HG02840 (cell line): ENCODE measurements around the gene SMAD1.
A peak's percentile ranks its signal among the peaks of the same experiment; 100 is the strongest.

Experiments used
- ATAC-seq: cut with Tn5 transposase; IDR thresholded peaks from one replicate; pipeline ENCODE4 v1.9.1; 2021; ENCODE audit warnings: mild to moderate bottlenecking, moderate library complexity, moderate number of reproducible peaks; ENCODE audit not compliant: unreplicated experiment, low FRiP score

SMAD1 gene

DNA sequence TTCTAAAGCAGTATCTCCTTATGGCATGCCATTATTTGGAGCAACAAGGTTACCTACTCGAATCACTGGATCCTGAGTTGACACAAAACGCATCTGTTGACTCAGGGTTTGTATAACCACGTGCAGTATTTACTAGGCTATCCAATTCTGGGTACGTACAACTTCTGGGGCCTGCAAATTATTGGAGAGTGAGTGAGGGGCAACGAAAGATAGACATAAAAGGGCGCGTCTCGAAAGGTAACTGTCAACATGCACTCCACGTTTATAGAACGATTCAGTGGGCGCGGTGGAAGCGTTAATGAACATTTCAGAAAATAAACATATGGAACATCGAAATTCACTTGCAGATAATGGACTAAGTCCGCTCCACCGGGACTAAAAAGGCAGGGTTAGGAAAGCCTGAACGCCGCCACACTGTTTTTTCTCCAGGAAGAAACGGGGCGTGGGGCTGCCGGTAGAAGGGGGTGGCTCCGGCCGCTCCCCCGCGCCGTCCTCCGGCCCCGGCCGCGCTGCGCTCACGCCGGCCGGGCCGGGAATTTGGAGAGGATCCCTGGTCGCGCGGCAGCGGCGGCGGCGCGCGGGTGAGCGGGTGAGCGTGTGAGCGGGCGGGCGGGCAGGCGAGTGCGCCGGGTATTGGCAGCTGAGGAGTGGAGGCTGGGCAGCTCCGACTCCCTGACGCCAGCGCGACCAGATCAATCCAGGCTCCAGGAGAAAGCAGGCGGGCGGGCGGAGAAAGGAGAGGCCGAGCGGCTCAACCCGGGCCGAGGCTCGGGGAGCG is at the start of gene SMAD1:
Gene SMAD1, plus strand, starts transcription at position 690 of the 778 bp plus-strand sequence. CDS start 32,761 bp downstream, outside the sequence.
- ATAC-seq = peak; percentile 41

DNA sequence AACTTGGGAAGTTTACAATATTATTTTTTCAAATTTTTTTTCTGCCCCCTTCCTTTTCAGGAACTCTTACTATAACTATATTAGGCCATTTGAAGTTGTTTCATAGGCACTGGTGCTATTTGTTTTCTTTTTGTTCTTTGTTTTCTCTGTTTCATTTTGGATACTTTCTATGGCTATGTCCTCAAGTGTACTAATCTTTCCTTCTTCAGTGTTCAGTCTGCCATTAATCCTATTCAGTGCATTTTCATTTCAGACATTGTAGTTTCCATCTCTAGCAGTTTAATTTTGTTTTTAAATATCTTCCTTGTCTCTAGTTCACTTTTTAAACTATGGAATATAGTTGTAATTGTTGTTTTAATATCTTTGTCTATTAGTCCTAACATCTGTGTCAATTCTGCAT is 48.0 kb upstream of the SMAD1 start:
- ATAC-seq = no peak

DNA sequence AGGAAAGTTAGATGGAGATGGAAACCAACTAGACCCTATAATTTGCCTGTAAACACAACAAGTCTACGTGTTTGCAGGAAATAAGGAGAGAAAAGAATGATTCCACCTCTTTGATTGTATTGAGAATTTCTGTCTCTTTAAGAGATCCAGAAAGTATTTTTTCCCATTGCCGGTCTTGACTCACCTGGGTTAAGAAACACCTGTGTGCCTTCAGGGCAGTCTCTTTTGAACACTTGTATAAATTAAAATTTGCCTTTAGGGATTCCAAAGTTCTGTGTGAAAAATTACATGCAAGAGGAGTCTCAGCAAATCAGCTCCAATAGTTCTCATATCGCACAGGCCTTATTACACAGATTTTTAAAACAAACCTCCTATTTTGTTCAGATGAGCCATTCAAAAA is 46.0 kb upstream of the SMAD1 start:
- ATAC-seq = no peak

DNA sequence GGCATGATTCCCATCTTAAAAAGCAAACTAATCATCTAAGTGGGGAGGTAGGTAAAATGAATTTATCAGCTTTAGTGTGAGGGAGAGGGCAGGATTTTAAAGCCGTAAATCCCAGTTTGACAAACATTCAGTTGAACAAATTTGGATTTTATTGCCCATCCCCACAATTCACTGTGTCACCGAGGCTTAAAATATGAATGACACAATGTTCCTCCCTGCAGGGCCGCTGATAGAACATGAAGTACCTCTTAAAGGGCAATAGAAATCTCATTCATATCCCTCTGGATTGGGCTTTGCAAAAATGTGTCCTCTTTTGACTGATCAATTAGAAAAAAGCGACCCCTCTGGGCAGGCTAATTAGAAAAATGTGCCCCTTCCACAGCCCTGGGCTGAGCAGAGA is 45.5 kb upstream of the SMAD1 start:
- no peak for ATAC-seq

DNA sequence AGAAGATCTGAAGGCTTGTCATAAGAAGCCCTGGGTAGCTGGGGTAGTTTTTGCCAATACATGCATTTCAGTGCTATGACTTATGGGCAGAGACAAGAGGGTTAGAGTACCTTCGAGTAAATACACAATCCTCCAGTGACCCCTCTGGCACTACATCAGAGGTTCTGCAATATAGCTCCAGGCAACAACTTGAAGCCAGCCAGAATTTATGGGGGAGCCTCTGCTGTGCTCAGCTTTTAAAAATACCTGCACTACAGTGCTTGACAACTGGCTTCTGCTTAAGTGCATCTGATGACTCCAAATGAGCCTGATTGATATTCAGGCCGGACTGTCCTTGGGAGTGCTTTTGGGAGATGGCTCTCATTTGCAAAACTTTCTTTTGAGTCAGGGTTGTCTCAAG is 44.9 kb upstream of the SMAD1 start:
- ATAC-seq = no peak

DNA sequence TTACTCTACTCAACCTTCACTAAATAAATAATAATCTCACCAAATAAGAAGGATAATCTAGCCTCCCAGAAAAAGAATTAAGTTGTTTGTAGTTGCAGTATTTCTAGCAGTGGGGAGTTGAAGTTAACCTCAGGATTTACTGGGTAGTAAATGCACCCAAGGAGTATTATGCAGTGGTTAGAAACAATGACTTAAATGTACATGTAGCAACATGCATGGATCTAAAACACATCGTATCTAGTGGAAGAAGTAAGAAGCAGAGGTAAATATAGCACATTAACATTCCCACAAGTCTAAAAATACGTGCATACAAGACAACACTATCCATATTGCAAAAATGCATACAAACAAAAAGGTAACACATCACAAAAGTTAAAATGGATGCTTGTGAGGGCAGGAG is 44.2 kb upstream of the SMAD1 start:
- ATAC-seq = no peak

DNA sequence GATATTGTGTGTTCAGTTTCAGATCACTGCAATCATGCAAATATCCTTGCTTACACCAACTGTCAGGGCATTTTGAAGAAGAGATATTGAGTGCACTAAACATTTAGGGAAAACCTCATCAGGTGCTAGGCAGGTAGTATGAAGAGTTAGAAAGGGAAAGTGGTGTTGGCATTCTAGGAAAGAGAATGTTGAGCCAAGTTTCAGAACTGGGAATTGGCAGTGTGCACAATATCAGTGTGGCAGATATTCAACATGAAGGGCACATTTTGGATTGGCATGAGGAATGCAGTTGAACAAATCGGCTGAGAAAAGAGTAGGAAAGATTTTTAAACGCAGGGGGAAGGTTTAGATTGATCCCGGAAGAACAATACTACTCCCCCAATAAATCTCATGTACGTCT is 43.4 kb upstream of the SMAD1 start:
- ATAC-seq = no peak

DNA sequence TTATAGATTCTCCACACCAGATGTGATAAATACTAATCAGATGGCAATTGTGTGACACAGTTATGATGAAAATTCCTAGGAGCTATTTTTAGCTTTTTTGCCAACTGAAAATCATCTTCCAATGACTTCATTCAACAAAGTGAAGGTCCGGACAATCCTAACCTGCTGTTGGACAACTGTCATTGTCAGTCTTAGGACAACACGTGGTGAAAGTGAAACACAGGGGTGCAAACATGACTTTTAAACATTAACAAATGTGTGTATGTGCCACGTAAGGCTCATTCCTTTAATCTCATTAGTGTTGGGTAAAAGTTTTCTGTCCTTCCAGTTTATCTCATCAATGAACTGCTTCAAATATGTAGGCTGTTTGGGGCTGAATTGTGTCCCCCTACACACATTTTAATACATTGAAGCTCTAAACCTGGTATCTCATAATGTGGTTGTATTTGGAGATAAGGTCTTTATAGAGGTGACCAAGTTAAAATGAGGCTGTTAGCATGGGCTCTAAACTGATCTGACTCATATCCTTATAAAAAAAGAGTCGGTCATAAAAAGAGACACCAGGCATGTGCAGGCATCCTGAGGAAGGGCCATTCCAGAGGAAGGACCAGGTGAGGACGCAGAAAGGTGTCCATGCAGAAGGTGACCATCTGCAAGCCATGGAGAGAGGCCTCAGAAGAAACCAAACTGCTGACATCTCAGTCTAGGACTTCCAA is 41.2 kb upstream of the SMAD1 start:
- no peak for ATAC-seq

DNA sequence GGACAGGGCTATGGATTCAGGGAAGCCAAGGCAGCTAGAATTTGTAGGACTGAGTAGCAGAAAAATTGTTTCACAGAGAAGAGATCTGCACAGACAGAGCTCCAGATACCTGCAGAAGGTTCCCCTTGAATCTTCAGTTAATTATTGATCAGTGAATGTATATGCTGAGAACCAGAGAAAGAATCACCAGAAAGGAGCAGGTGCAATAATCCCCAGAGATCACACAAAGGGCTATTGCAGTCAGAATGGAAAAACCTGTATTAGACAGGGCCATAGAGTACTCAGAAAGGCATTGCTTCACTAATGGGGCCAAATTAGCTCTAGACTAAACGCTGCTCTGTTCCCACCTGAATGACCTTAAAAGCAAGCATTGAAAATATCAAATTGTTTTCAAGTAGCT is 35.5 kb upstream of the SMAD1 start:
- peak; percentile 93 for ATAC-seq

DNA sequence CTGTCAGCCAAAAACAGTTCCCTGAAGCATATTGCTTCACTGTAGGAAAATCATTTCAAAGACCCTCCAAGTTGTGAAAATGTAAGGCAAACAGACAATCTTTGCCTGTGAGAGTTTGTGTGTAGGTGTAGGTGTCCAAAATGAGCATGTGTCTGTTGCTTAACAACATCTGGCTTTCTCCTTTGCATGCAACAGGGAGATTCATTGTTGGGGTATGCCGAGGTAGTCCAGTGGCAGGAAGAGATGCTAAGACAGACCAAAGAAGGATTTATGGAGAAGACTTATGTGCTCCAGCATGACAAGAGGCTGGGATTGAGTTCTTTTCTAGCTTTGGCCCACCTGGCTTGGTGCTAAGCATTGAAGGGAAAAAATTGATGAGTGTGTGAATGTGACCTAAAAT is 29.8 kb upstream of the SMAD1 start:
- no peak for ATAC-seq

DNA sequence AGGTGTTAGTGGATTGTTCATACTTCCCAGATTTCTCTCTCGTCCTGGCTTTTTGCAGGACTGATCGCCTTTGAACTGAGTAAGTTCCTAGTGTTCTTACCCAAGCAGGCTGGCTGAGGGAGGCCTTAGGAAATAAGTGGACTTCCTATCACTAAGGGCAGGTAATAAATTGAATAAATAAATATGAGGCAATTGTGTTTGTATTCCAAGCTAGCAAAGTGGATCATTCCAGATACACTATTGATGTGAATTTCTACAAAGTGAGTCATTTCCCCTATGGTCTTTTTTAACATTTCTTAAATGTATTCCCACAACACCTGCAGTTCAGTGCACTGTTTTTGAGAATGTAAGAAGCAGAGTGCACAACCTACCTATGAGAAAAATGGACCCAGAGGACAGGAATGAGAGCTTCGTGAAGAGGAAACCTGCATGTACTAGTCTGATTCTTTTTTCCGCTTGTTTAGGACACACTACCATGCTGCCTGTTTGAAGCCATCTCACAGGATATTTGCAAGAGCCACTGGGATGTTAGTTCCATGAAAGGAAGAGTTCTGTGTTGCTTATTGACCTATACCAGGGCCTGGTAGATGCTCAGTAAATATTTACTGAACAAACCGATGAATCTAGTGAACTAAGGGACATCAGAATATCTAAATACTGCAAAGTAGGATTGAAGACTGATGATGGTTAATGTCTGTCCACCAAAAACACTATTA is 29.0 kb upstream of the SMAD1 start:
- ATAC-seq = no peak

DNA sequence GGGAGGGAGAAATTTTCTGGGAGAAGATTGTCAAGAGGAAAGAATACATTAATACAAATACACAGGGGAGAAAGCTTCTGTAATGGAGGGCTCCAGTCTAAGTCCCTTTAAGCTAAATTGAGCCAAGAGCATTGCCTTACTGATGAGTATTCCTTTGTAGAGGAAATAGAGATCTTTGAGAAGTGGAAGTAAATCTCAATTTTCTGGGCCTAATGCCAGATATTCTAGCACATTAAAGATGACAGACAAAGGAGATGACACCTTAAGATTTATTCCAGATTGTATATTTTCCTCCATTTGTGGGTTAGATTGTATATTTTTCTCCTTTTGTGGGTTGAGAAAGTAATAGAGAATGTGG is 28.5 kb upstream of the SMAD1 start:
- no peak for ATAC-seq

DNA sequence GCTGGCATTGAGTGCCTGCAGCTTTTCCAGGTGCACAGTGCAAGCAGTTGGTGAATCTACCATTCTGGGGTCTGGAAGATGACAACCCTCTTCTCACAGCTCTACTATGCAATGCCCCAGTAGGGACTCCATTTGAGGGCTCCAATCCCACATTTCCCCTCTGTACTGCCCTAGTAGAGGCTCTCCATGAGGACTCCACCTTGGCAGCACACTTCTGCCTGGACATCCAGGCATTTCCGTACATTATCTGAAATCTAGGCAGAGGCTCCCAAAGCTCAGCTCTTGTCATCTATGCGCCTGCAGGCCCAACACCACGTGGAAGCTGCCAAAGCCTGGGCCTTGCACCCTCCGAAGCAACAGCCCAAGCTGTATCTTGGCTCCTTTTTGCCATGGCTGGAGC is 8.4 kb upstream of the SMAD1 start:
- no peak for ATAC-seq

DNA sequence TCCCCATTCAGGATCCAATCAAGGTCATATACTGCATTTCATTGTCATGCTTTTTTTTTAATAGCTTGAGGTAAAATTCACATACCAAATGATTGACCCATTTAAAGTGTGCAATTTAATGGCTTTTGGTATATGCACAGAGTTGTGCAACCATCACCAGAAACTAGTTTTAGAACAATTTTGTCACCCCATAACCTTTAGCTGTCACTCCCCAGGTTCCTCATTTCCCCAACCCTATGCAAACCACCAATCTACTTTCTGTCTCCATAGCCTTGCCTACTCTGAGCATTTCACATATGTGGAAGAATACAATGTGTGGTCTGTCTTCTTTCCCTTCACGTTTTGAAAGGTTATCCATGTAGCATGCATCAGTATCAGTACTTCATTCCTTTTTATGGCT is 1.4 kb upstream of the SMAD1 start:
- no peak for ATAC-seq

DNA sequence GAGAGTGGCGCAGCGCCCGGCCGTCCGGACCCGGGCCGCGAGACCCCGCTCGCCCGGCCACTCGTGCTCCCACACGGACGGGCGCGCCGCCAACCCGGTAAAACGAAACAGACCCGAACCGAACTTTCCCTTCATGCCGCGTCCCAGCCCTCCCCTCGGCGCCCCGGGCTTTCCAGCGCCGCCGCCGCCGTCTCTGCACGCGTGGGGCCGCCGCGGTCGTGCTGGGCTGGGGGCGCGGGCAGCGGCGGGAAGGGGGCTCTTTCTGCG is 222 bp downstream of the SMAD1 start:
- ATAC-seq = no peak

DNA sequence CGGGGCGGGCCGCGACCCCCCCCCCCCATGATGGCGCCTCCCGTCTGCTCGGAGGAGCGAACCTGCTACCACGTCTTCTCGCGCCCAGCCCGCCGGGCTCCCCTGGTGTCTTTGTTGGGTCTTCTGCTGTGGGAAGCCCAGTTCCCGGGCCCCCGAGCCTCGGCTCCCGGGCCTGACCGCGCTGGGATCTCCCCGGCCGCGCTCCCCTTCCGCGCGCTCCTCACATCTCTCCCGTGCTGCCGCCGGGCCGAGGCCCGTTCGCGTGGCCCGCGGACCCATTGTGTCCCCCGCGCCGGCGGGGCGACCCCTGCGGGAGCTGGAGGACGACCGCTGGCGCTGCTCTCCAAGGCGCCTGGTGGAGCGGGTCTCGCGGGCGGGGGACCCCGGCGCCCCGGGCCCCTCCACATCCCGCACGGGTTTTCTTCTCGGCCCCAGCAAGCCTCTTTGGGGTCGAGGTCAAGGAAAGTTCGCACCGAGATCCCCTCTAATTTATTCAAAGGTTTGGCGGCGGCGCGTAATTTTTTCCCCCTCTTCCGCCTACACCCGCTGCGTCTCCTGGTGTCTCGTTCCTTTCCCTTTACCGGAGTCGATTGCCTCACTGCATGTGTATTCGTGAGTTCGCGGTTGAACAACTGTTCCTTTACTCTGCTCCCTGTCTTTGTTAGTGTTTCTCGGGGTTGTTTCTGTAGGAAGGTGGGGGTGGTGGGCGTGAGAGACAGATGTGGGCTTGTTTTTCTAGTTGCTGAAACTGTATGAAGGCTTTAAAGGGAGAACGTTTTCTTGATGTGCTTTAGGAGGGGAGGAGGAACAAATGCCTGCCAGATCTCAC is 770 bp downstream of the SMAD1 start:
- peak; percentile 40 for ATAC-seq

DNA sequence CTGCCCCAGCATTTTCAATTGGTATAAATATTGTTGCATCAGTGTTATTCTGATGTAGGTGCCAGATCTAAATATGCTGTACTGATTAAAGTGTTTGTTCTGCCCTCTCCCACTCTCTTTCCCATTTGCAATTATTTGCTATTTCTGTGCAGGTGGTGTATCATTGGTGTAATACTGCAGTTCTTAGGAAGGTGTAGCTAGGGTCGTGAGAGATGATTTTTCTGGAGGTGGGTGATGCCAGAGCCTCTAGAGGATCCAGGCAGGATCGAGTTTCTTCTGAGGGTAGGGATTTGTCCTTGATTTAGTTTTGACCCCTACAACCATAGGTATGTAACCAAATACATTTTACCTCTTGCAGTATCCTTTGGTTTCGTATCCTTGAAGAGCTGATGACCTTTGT is 1.9 kb downstream of the SMAD1 start:
- no peak for ATAC-seq

DNA sequence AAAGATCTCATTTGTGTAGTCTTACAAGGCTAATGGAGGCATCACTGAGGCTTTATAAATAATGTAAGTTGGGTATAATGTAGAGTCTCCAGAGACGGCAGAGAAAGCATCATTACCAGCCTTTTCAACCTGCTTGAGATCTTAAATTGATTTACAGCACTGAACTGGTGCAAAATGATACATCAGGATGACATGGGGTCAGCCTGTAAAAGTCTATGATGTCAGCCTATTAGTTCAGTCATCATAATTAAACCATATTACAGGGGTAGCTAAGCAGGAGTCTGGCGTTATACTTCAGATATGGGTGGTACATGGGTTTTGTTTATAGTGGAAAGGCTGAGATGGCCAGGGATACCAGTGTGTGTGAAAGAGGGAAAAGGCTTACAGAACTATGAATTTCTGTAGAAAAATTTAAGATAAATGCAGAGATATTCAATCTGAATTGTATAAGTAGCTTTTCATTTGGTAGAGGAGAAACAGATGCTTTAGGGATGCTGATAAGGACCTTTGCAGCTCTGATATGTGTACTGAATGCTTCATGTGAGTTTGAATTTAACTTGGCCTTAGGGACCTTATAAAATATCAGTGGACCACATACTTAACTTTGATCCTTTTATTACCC is 2.7 kb downstream of the SMAD1 start:
- no peak for ATAC-seq

DNA sequence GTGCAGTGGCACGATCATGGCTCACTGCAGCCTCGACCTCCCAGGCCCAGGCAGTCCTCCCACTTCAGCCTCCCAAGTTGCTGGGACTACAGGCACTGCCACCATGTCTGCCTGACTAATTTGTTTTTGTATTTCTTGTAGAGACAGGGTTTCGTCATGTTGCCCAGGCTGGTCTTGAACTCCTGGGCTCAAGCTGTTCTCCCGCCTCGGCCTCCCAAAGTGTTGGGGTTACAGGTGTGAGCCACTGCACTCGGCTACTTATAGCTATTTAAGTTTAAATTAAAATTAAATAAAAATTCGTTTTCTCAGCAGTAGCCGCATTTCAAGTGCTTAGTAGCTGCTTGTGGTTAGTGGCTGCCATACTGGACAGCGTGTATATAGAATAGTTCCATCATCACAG is 3.5 kb downstream of the SMAD1 start:
- no peak for ATAC-seq

DNA sequence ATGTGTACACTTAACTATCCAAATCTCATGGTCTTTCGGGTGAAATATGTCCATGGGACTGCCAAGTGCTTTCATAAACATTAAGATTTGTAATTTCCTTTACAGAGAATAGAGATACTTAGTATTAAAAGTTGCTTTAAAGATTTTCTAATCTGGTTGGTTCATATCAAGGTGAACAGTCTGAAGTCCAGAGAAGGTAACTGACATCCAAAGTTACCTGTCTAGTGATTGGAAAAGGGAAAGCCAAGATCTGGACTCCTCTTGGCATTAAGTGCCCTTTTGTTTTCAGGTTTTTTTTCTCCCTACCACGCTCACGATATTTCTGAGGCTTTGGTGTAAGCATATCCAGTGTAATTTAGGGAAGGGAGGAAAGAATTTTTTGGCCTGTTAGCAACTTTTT is 5.0 kb downstream of the SMAD1 start:
- ATAC-seq = no peak

DNA sequence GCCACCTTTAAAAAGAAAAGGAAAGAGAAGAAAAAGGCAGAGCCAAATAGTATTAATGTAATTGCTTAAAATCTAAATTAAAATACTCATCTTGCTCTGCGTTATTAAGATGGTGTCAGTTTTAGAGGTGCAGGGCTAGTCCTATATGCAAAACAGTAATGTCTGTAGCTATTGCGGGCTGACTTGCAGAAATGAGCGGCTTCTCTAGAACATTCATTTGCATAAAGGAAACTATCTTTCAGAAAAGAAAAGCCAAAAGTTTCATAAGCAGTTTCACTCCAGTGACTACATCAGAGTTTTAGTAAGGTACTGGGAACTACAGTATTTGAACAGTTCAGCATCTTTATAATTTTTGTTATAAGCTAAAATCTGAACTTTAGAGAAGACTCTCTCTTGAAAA is 6.0 kb downstream of the SMAD1 start:
- ATAC-seq = peak; percentile 91
